Uterus (tissue), 2 donors: Measurements from ENCODE around the gene NHSL1.

Experiments
- CTCF ChIP-seq, 4 experiments: fragments of 200-600 bp in 2 of 4; fragments of 450-650 bp in 2 of 4; sonication (generic) in 2 of 4; IDR thresholded peaks; one replicate each; pipeline ENCODE4 v1.5.1; 2016 to 2019; ENCODE audit warnings: antibody characterized with exemption in 4 of 4, mild to moderate bottlenecking in 2 of 4, moderate library complexity in 1 of 4
- POLR2A ChIP-seq, 2 donors: fragments of 450-650 bp; IDR thresholded peaks; one replicate each; pipeline ENCODE4 v1.6.1; 2016; ENCODE audit warnings: antibody characterized with exemption in 2 of 2, mild to moderate bottlenecking in 1 of 2, moderate library complexity in 1 of 2

- TF ChIP-seq CTCF (IDR thresholded peaks at IDR 0.05) (no peak), POLR2A (IDR thresholded peaks at IDR 0.05) (no peak)
Measured at GRCh38 chr6:138498629-138499302, 528 bp downstream of the NHSL1 start.
